ENCODE results near the gene CNTNAP2.

GRCh38 chr7:147251751-147252325, 1135.2 kb downstream of the CNTNAP2 start:
- TF ChIP-seq ZNF274 (IDR thresholded peaks at IDR 0.05; ENCODE audit: low read depth, low read length), result no peak
- no peak for TF ChIP-seq YY1 (IDR thresholded peaks at IDR 0.05; ENCODE audit: insufficient read depth, insufficient read length)
